ENCODE results near the gene PIF1. TPM values are rescaled to one million over a fixed set of nuclear protein-coding genes. Genes with fewer than 3 reads are reported as not detected.

Gene PIF1
- polyA plus RNA-seq, 1 donor (not counting 4 experiments of a cell fraction or from before 2014, with no cell fraction given), result 7.6 TPM

DNA sequence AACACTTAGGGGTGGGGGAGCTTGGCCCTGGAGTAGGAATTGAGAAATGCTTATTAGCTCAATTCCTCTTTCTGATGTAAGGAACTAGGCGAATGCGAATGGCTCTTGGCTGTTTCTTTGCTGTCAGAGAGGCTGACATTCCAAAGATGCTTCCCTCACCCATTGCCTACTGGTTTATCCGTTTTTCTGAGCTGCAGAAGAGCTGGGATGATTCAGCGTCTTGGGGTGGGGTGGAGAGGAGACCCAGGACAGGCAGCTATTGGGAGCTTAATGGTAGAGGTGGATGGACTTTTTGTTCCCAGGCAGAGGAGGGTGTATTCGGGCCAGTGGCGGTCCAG is 26.0 kb upstream of the PIF1 start:
- no peak overlapping the region for H3K4me3 ChIP-seq (ENCODE audit: control insufficient read depth in 2 of 3, extremely low read depth in 1 of 3, insufficient read depth in 2 of 3, low read depth in 1 of 3, low read length in 3 of 3)
- dilution Hi-C loops (cut with MboI; ENCODE audit: extremely low pct_ligation_motif_present, low sequenced_read_pairs), result no loop called here

GRCh38 chr15:64850778-64851502 is 25.5 kb upstream of the PIF1 start:
- Histone ChIP-seq H2AFZ (ENCODE audit: control insufficient read depth, low read length) (no peak overlapping the region), H3K9me1 (ENCODE audit: control insufficient read depth, extremely low read depth, insufficient read depth, low read length) (peaks cover 9% of the 10 kb centered on the region), H3K36me3 (ENCODE audit: control insufficient read depth in 2 of 2, extremely low read depth in 1 of 2, insufficient read depth in 2 of 2, low read length in 2 of 2) (peaks cover 10 to 26% of the 10 kb centered on the region in 2 experiments), H4K20me1 (ENCODE audit: control insufficient read depth, extremely low read depth, insufficient read depth, low read length) (no peaks in the 10 kb centered on the region), H3K9ac (ENCODE audit: control insufficient read depth, extremely low read depth, insufficient read depth, low read length) (no peak overlapping the region), H3K4me1 (ENCODE audit: control insufficient read depth, extremely low read depth, insufficient read depth, low read length) (peaks cover 61% of the 10 kb centered on the region), H3K27me3 (ENCODE audit: control insufficient read depth, extremely low read depth, insufficient read depth, low read length) (no peaks in the 10 kb centered on the region), H3K9me3 (ENCODE audit: control insufficient read depth, low read depth, low read length) (no peaks in the 10 kb centered on the region), H3K27ac (ENCODE audit: control insufficient read depth, insufficient read depth, low read length) (peak overlapping the region; percentile 19), H3K4me2 (ENCODE audit: control insufficient read depth, extremely low read depth, insufficient read depth, low read depth, low read length) (peak overlapping the region; percentile 51), H3K4me3 (ENCODE audit: control insufficient read depth in 2 of 3, extremely low read depth in 1 of 3, insufficient read depth in 2 of 3, low read depth in 1 of 3, low read length in 3 of 3) (no peak overlapping the region), H3K79me2 (ENCODE audit: control insufficient read depth, insufficient read depth, low read length) (peaks cover 45% of the 10 kb centered on the region)
- dilution Hi-C loops (cut with MboI; ENCODE audit: extremely low pct_ligation_motif_present, low sequenced_read_pairs), result no loop called here
- no peak for DNase-seq (ENCODE audit: low read depth, low spot score)
- FAIRE-seq, result no peak
- TF ChIP-seq EZH2 (IDR thresholded peaks at IDR 0.05; ENCODE audit: low read length), result no peak
- TF ChIP-seq, protein P1, sequence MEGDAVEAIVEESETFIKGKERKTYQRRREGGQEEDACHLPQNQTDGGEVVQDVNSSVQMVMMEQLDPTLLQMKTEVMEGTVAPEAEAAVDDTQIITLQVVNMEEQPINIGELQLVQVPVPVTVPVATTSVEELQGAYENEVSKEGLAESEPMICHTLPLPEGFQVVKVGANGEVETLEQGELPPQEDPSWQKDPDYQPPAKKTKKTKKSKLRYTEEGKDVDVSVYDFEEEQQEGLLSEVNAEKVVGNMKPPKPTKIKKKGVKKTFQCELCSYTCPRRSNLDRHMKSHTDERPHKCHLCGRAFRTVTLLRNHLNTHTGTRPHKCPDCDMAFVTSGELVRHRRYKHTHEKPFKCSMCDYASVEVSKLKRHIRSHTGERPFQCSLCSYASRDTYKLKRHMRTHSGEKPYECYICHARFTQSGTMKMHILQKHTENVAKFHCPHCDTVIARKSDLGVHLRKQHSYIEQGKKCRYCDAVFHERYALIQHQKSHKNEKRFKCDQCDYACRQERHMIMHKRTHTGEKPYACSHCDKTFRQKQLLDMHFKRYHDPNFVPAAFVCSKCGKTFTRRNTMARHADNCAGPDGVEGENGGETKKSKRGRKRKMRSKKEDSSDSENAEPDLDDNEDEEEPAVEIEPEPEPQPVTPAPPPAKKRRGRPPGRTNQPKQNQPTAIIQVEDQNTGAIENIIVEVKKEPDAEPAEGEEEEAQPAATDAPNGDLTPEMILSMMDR (optimal IDR thresholded peaks at IDR 0.05 in 1 of 3, IDR thresholded peaks at IDR 0.05 in 1 of 3, conservative IDR thresholded peaks at IDR 0.05 in 1 of 3; ENCODE audit: extremely low read depth in 1 of 3, insufficient read depth in 2 of 3, low read length in 3 of 3), result no peak

More for the DNA sequence above, 26.0 kb upstream of the PIF1 start:
- TF ChIP-seq, protein P1 (optimal IDR thresholded peaks at IDR 0.05 in 1 of 3, IDR thresholded peaks at IDR 0.05 in 1 of 3, conservative IDR thresholded peaks at IDR 0.05 in 1 of 3; ENCODE audit: extremely low read depth in 1 of 3, insufficient read depth in 2 of 3, low read length in 3 of 3), result no peak
- TF ChIP-seq EZH2 (IDR thresholded peaks at IDR 0.05; ENCODE audit: low read length), result no peak
- peaks cover 61% of the 10 kb centered on the region for H3K4me1 ChIP-seq (ENCODE audit: control insufficient read depth, extremely low read depth, insufficient read depth, low read length)
- H3K4me2 ChIP-seq (ENCODE audit: control insufficient read depth, extremely low read depth, insufficient read depth, low read depth, low read length), result peak overlapping the region; percentile 51
- no peak overlapping the region for H3K9ac ChIP-seq (ENCODE audit: control insufficient read depth, extremely low read depth, insufficient read depth, low read length)
- H2AFZ ChIP-seq (ENCODE audit: control insufficient read depth, low read length), result no peak overlapping the region
- no peaks in the 10 kb centered on the region for H3K27me3 ChIP-seq (ENCODE audit: control insufficient read depth, extremely low read depth, insufficient read depth, low read length)
- H3K9me3 ChIP-seq (ENCODE audit: control insufficient read depth, low read depth, low read length), result no peaks in the 10 kb centered on the region
- H3K79me2 ChIP-seq (ENCODE audit: control insufficient read depth, insufficient read depth, low read length), result peaks cover 44% of the 10 kb centered on the region
- H3K9me1 ChIP-seq (ENCODE audit: control insufficient read depth, extremely low read depth, insufficient read depth, low read length), result peaks cover 9% of the 10 kb centered on the region
- no peak overlapping the region for H3K27ac ChIP-seq (ENCODE audit: control insufficient read depth, insufficient read depth, low read length)
- FAIRE-seq, result peak; percentile 92
- no peaks in the 10 kb centered on the region for H4K20me1 ChIP-seq (ENCODE audit: control insufficient read depth, extremely low read depth, insufficient read depth, low read length)
- no peak for DNase-seq (ENCODE audit: low read depth, low spot score)
- H3K36me3 ChIP-seq (ENCODE audit: control insufficient read depth in 2 of 2, extremely low read depth in 1 of 2, insufficient read depth in 2 of 2, low read length in 2 of 2), result peaks cover 10 to 28% of the 10 kb centered on the region in 2 experiments
